HG03103 (cell line): ENCODE results near the gene ATG7.

Experiments
- ATAC-seq: cut with Tn5 transposase; IDR thresholded peaks from one replicate; pipeline ENCODE4 v1.9.1; 2021; ENCODE audit warnings: low read depth; ENCODE audit not compliant: unreplicated experiment

ATG7 gene

DNA sequence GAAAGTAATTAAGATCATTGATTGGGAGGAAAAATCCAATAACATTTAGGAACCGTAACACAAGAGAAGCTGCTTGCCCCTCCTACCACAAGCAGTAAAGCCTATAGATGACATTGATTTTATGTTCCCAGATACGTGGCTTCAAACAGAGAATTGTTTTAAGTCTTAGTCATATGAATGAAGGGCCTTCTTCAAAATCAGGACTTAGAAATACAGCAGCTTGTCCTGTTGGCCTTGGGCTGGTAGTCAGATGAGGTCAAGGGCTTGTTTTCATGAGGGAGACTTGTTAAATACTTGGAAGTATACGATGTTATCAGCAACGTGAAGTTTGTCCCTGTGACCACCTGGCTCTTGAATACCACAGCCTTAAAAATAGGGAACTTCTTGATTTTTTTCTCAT, 257.1 kb downstream of the ATG7 start:
- ATAC-seq: no peak

DNA sequence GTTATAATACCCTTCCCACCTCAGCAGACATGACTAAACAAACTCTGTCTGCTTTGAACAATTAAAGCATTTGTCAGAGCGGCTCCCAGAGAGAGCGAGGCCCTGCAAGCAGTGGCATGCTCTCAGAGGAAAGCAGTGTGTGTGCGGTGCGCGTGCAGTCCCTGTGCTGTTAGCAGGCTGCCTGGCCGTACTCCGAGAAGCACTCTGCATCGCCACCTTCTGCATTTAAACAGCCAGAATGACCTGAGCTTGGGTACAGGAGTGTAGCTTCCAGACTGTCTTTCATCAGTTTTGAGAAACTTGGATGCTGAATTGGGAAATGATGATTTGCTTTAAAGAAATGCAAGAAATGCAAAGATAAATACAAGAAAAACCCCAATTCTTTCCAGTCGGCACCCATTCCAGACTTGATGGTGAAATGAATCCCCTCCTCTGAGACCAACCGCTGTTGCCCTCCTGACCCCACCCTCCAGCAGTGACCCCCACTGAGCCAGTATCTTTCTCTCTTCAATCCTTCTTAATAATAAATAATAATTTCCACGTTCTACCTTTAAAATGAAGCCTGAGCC, 258.0 kb downstream of the ATG7 start:
- no peak for ATAC-seq

DNA sequence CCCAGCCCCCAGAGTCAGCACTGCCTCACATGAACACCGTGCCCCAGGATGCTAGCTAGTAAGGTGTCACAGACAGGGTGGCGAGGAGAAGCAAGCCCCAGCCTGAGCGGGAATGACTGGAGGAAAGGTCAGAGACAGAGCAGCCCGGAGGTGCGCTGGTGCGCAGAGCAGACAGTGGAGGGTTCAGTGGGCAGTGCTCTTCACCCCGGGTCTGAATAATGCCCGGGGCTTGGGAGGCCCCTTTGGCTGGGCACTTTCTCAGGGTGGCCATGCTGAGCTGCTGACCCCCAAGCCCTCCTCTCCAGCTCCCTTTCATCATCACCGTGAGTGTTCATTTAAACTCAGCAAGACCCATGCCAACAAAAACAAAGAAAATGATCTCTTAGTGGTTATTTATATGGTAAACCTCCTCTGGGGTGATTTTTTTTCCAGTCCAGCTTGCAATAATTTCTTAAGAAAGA, 260.8 kb downstream of the ATG7 start:
- no peak for ATAC-seq

DNA sequence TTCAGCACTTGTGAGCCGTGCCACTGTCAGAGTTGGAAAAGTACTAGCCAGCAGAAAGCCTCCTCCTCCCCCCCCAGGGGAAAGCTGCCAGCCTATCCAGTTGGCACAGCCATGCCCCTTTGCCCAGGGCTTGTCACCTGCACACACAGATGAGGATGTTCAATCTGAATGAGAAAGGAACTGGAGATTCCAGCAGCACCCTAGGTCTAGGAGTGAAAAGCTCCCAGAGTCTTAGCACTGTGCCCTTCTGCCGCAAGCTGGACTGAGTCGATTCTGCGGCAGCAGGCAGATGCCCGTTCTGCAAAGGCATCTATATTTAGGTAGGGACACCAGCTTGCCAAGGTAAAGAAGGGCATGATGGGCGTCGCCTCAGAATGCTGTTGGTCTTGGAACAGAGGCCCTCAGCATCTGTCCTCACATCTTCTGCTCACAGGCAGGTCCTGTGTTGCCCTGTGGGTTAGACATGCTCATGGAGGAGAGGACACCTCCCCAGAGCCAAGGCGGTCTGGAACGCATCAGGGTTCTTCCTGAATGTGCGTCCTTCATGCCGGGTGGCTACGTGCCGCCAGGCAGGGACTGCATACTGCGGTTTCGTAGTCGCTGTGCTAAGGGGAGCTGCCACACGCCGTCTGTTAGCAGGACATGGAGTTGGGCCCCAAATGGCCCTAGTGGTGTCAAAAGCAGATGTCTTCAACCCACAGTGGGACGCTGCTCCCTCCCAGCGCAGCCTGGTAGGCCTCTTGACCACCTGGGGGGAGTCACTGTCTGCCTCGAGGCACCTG, 262.0 kb downstream of the ATG7 start:
- no peak for ATAC-seq

DNA sequence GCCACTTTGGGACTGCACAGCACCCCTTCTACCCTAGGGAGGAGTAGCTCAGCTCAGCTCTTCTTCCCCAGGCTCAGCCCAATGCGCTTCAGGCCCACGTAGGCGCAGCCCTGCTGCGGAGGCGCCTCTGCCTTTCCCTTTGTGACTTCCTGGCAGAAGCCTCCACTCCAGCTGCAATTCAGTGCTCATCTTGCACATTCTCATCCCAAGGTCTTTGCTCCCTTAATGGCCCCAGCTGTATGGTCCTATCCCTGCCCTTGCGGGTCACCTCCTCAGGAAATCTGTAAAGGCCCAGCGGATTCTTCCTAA, 262.6 kb downstream of the ATG7 start:
- ATAC-seq: no peak

DNA sequence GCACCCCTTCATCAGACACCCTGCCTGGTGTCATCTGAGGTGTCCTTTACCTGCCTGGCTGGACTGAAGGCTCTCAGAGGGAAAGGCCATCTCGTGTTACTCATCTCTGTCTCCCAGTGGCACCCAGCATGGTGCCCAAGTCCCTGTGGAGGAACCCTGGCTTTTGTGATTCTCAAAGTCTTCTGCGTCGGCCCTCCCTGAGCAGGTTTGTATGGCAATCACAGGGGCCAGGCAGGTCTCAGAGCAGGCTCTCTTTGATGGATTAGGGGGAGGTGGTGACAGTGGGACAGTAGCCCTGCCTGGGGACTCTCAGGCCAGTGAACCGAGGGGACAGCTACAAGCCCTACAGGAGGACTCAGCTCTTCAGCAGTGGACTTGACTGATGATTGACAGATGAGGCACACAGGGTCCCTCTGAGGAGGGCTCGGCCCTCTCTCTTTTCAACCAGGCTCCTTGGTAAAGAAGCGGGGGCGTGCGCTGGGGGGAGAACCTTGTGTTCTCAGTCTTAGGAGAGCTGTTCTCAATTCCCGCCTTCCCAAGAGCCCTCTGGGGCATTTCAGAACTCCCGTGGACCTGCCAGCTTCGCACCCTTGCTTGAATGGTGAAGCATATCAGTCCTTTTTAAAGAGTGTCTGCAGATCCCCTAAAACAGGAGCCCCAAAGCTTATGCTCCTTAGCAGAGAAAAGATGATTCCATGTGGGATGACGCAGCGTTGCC, 263.2 kb downstream of the ATG7 start:
- ATAC-seq: no peak

DNA sequence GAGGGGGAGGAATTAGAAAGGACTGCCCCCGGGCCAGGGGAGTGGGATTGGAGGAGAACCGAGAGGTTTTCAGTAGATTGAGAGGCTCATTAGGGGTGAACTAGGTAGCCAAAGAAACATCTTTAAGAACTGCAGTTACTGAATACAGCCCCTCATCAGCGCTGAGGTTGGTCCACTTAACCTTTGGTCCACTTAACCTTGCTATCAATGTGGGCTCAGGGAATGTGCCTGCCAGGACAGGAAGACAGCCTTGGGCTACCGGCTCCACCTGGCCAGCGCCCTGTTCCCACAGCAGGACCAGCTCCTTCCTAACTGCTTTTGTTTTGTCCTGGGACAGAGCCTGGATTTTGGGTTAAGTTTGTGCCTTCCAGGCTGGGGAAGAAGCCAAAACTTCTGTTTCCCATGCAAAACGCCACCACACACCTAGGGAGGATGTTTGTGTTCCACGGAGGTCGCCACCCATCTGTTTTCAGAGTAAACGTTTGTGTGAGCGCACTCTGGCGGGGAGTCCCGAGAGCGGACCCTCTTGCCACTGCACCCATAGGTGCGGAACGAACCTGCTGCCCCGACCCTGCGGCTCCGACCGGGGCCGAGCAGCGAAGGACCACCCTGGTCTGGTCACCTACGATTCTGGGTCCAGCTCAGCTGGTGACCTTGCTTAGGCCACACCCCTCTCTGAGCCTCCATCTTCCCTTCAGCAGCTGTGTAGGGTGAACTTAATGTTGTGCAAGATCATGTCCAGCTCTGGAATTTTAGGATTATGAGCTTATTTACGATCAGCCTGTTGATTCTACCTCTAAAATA, 264.1 kb downstream of the ATG7 start:
- ATAC-seq: no peak

DNA sequence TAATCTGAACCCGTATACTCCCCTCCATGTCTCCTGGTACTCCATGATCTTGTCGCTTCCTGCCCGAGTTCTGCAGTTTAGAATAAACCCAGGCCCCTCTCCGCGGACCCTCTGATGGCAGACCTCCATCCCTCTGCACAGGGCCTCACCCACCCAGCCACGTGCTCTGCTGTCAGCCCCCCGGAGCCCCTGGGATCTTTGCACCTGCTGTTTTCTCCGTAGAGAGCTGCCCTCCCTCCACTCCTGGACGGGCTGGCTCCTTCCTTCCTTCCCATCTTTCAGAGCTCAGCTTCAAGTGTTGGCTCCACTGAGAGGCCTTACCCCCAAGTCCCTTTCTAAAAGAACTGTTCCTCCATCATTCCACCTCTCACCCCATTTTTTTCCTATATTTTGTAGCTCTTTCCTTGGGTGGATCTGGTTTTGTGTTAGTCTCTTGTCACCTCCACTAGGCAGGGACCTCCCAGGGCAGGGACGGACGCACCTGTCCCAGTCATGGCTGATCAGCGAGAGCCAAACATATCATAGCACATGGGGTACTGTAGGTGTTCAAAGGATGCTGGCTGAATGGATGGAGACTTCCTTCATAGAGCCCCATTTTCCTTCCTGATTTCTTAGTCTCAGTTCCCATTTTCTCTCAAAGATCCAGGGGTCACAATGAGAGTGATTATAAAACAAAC, 264.9 kb downstream of the ATG7 start:
- no peak for ATAC-seq

DNA sequence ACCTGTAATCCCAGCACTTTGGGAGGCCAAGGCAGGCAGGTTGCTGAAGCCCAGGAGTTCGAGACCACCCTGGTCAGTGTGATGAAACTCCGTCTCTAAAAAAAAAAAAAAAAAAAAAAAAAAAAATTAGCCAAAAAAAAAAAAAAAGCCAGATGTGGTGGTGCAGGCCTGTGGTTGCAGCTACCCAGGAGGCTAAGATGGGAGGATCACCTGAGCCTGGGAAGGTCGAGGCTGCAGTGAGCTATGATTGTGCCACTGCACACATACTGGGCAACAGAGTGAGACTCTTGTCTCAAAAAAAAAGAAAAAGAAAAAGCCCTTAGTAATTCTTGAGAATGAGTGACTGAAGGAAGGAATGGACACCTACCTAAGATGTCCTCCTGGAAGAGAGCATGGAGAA, 266.4 kb downstream of the ATG7 start:
- no peak for ATAC-seq

DNA sequence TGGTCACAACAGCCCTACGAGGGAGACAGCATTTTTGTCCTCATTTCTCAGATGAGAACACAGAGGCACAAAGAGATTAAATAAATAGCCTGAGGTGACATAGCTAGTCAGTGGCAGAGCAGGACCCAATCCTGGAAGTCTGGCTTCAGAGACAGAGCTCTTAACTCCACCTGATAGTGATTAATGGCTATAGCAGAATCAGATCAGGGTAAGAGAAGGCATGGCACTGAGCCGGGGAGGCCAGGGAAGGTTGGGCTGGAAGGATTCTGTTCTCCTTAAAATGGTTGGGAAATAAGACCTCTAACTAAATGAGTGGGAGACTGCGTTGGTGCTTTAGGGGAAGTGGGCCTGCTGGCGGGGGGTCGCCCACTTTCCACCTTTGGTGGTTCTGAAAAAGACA, 267.0 kb downstream of the ATG7 start:
- ATAC-seq: no peak

DNA sequence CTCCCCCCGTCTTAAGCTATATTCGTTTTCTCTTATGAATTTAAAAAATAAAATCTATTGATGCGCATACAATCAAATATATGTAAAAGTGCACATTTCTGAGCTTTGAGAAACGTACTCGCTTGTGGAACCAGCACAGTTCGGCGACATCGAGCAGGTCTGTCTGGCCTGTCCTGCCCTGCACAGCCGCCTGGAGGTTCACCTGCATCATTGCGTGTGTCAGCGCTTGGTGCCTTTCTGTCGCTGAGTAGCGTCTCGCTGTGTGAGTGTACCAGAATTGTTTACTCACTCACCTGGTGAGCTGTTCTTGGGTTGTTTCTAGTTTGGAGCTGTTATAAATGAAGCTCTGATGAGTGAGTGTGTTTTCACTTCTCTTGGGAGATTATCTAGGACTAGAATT, 267.5 kb downstream of the ATG7 start:
- no peak for ATAC-seq

DNA sequence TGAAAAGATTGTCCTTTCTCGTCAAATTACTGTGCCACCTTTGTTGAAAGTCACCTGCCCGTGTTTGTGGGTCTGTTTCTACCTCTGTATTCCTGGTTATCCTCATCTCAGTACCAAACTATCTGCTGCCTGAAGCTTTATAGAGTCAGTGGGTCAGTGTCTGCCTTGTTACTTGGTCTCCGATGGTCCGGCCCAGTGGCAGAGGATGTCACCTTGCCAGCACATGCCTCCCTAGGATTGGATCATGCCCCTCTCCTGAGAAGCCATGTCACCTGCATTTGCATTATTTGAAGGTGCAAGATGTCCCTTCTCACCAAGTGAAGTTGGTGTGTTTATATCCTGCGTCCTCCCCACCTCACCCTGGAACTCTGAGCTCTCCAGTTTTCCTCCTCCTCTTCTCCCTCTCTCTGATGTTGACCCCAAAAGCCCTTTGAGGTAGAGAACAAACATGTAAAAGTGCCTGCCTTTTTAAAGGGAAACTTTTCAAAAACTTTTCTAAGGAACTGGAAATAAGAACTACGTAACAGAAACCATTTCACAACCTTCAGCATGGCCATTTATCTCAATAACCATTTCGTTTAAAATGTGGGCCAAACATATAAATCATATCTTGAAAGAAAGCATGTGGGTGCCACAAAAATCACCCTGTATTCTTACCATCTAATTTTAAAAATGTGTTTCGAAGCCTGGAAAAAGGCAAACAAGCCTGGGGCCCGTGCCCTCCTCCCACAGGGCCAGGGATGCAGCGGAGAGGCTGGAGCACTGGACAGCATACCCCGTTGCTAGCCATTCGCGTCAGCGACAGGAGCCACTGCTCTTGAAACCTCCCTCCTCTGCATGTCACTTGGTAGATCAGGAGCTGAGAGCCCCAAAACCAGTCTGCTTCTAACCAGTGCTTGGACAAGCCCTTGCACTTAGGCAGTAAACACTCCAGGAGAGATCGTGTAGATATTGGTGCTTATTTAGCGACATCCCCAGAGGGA, 269.4 kb downstream of the ATG7 start:
- ATAC-seq: no peak

DNA sequence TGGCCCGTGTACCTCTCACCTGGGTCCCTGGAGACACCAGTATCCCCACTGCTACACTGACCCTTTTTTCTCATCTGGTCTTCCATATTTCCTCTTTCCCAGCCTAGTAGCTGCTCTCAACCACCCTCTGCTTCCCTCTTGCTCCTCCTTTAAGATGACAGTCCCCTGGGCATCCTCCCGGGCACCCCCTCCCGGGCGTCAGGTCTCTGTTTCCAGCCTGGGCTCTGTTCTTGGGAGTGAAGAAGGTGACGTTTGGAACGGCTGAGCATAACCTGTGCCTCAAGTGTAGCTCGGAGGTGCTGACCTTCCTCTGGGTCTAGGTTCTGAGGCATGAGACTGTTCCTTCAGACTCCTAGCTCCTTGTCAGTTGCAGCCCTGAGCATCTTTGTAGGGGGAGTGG, 270.4 kb downstream of the ATG7 start:
- ATAC-seq: no peak

DNA sequence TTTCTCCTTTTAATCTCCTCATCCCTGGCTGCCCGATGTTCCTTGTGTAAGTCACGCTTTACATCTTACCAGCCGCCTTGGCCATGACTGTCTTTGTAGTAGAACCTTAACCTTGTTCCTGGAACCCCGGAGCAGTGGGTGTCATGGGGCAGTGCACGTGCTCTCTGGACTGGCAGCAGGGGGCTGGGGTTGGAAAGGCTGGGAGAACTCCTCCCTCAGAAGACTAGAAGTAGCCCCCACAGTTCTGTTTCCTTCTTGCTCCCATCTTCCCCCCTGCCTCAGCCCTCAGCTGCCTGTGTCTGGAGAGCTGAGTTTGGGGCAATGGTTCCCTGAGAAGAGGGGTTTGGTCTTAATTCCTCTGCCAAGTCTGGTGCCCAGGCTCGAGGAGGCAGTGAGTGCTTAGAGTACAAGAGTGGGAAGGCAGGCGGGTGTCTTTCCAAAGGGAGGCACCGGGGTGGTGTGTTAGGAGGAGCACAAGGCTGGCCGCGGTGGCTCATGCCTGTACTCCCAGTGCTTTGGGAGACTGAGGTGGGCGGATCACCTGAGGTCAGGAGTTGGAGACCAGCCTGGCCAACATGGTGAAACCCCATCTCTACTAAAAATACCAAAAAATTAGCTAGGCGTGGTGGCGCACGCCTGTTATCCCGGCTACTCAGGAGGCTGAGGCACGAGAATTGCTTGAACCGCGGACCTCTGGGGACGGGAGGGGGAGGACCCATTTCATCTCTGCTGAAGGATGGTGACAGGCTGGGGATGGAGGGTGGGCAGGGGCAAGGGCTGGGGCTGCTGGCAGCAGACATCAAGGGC, 271.1 kb downstream of the ATG7 start:
- ATAC-seq: no peak

DNA sequence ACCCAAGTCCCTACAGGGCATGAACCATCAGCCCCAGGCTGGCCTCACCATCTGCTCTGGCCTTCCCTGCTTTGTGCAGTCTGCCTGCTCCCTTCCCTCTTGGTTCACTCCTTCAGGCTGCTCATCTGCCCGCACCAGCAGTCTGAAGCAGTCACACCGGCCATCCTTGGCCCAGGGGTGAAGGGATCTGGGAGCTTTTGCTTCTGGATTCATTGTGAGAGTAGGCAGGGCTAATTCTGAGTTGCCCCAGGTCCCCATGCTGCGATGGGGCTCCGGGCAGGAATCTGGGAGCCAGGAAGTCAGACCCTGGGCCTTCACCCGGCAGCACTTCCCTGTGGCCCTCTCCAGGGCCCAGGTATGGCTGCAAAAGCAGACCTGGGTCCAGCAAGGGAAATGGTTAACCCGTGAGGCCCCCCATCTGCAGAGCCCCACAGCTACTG, 271.8 kb downstream of the ATG7 start:
- no peak for ATAC-seq

DNA sequence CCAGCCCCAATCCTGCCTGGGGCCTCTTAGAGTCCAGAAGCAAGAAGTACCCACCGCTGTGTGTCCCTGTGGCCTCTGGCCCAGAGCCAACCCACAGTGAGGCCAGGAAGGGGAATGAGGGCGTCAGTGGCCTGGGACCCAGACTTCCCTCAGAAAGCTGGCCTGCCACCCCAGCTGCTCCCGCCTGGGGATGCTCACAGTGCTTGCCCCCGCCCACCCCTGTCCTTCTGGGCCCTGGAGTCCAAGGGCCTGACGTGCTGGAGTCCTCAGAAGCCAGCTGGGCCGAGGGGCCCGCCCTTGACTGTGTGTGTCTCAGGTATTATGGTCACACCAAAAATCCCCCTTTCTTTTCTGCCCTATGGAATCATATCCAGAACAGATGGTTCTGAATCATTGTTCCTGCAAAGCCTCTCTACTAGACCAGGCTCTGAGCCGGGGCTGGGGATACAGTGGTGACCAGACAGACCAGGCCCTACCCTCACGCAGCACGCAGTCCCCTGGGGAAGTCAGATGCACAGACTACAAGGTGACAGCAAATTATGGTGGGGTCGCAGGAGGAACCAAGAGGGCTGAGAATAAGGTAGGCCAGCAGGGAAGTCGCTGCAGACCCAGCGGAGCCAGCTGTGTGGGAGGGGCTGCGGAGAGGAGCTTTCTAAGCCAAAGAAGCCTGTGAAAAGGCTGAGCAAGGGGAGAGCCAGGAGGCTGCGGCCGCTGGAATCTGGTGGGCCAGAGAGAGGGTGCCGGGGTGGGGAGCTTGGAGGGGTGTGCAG, 272.4 kb downstream of the ATG7 start:
- ATAC-seq: no peak

DNA sequence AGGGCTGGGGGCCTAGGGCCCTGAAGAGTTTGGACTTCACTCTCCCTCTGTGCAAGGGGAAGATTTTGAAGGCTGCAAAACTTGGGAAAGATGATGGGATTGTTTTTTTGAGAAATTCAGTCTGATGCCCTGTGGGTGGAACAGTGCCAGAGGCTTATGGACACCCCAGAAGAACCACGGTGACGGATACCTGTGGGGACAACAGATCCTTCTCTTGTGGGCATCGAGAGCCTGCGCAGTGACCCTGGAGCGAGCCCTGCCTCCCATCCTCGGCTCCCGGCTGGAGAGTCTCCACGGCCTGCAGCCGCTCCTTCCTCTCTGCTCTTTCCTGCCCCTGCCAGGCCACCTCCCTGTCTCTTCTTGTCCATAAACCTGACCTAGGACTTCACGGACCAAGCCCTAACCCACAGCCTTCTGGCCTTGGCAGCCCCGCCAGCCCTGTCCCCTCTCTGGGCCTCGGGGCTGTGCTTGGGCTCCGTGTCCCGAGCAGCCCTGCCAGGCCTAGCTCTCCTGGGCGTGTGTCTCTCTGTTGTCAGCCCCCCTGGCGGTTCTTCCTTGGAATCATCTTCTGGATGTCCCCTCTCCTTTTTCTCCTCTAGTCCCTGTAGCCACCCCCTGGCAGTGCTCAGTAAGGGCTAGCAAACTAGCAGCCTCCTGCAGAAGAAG, 273.1 kb downstream of the ATG7 start:
- ATAC-seq: no peak
